ENCODE results near the gene WDR55. TPM values are rescaled to one million over a fixed set of nuclear protein-coding genes. Genes with fewer than 3 reads are reported as not detected.
"Not testable (repeated sequence)": the region's sequence is repeated elsewhere in the genome, so short reads cannot be mapped to it uniquely, and the experiment has no call there.

WDR55 gene
- total RNA-seq, 1 experiment from 2014 or later: 37.9 TPM

DNA sequence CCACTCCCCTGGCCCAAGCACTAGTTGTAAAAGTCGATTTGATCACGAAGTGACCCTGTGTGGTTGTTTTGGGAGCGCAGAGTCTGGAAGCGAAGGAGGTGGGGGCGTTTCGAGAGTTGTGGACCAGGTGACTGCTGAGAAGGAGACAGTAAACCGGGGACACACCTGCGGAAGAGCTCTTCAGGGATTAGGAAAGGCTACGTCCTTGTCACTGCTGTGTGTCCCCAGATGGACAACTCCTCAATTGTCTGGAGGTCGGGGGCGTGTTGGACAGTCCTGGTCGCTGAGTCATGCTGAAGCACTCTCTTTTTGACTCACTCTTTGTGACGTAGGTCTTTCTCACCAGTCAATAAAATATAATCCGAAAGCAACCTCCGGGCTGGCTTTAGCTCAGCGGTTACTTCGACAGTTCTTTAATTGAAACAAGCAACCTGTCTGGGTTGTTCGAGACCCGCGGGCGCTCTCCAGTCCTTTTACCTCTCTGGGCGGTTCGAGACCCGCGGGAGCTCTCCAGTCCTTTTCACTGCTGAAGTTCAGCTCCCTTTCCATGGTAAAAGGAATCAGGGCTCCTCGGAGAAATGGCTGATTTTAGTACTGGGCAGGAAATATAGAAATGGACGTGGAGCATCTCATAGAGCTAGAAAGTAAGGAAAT lies 46.3 kb downstream of the WDR55 start:
- Histone ChIP-seq H3K4me1 (replicated peaks; ENCODE audit: insufficient read depth) (peaks cover 5% of the 10 kb centered on the region), H3K4me3 (peak overlapping the region; percentile 71), H3K4me2 (peak overlapping the region; percentile 82), H3K9me2 (ENCODE audit: insufficient read depth) (no peaks in the 10 kb centered on the region), H3F3A (ENCODE audit: insufficient read depth, low read depth) (peaks cover 40% of the 10 kb centered on the region), H2AFZ (peak overlapping the region; percentile 72), H3K36me3 (ENCODE audit: low read depth) (peaks cover 6% of the 10 kb centered on the region; the same call in 1 of the 2 replicates), H4K20me1 (ENCODE audit: insufficient read depth) (no peaks in the 10 kb centered on the region), H3K9me3 (ENCODE audit: insufficient read depth, low read depth) (no peaks in the 10 kb centered on the region), H3K79me2 (ENCODE audit: low read depth) (no peaks in the 10 kb centered on the region), H3K27me3 (ENCODE audit: insufficient read depth, low read depth) (no peaks in the 10 kb centered on the region), H3K27ac (peak overlapping the region; percentile 94)
- peak; percentile 95 to 97 for DNase-seq
- TSS peak; percentile 61 for BruUV-seq (replicated peaks)
- CTCF ChIA-PET: interaction anchor here (0.5 to 1.0 kb wide), 3 partner anchors 8 to 11 kb away, joined by 3 to 6 read pairs (median 5); no protein-coding TSS in a partner anchor
- intact Hi-C loops (cut with micrococcal nuclease; ENCODE audit: unreplicated experiment): loop anchor here (1.0 kb wide), 2 partner anchors 8 to 20 kb away; partner anchors contain the start of genes HARS1 and HARS2
- no peak for TF ChIP-seq EZH2 (IDR thresholded peaks at IDR 0.05; ENCODE audit: low read depth)
- TF ChIP-seq, protein P1, sequence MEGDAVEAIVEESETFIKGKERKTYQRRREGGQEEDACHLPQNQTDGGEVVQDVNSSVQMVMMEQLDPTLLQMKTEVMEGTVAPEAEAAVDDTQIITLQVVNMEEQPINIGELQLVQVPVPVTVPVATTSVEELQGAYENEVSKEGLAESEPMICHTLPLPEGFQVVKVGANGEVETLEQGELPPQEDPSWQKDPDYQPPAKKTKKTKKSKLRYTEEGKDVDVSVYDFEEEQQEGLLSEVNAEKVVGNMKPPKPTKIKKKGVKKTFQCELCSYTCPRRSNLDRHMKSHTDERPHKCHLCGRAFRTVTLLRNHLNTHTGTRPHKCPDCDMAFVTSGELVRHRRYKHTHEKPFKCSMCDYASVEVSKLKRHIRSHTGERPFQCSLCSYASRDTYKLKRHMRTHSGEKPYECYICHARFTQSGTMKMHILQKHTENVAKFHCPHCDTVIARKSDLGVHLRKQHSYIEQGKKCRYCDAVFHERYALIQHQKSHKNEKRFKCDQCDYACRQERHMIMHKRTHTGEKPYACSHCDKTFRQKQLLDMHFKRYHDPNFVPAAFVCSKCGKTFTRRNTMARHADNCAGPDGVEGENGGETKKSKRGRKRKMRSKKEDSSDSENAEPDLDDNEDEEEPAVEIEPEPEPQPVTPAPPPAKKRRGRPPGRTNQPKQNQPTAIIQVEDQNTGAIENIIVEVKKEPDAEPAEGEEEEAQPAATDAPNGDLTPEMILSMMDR (conservative IDR thresholded peaks at IDR 0.05): no peak
- POLR2A ChIA-PET (ENCODE audit: unreplicated experiment): interaction anchor here (0.6 to 3.0 kb wide), 9 partner anchors 11 to 670 kb away, joined by 3 to 30 read pairs (median 4); partner anchors contain the start of genes IK and ZMAT2

- H3K79me2 ChIP-seq (ENCODE audit: low read depth): no peaks in the 10 kb centered on the region
- H3K36me3 ChIP-seq (ENCODE audit: low read depth): peaks cover 6% of the 10 kb centered on the region; the same call in 1 of the 2 replicates
- H3K9me3 ChIP-seq (ENCODE audit: insufficient read depth, low read depth): no peaks in the 10 kb centered on the region
- BruUV-seq (replicated peaks): no TSS peak
- no peak for DNase-seq
- H3K27me3 ChIP-seq (ENCODE audit: insufficient read depth, low read depth): no peaks in the 10 kb centered on the region
- H3K4me1 ChIP-seq (replicated peaks; ENCODE audit: insufficient read depth): peaks cover 5% of the 10 kb centered on the region
- TF ChIP-seq, protein P1 (conservative IDR thresholded peaks at IDR 0.05): no peak
- TF ChIP-seq EZH2 (IDR thresholded peaks at IDR 0.05; ENCODE audit: low read depth): no peak
- POLR2A ChIA-PET (ENCODE audit: unreplicated experiment): interaction anchor here (1.3 to 3.0 kb wide), 2 partner anchors 12 to 14 kb away, joined by 7 to 30 read pairs; partner anchors contain the start of gene ZMAT2
- no peaks in the 10 kb centered on the region for H3K9me2 ChIP-seq (ENCODE audit: insufficient read depth)
- peak overlapping the region; percentile 37; the same call in 1 of the 2 replicates for H3K4me3 ChIP-seq
- CTCF ChIA-PET: interaction anchor here (0.5 to 0.6 kb wide), 2 partner anchors 7 to 10 kb away, joined by 5 to 13 read pairs; no protein-coding TSS in a partner anchor
- peaks cover 34% of the 10 kb centered on the region for H3F3A ChIP-seq (ENCODE audit: insufficient read depth, low read depth)
- no peak overlapping the region for H2AFZ ChIP-seq
- H3K4me2 ChIP-seq: peak overlapping the region; percentile 82
- H4K20me1 ChIP-seq (ENCODE audit: insufficient read depth): no peaks in the 10 kb centered on the region
- peak overlapping the region; percentile 43 for H3K27ac ChIP-seq
- intact Hi-C loops (cut with micrococcal nuclease; ENCODE audit: unreplicated experiment): loop anchor here (1.0 kb wide), 1 partner anchor 8 kb away; no protein-coding TSS in a partner anchor
Observed at GRCh38 chr5:140711794-140712193, 47.1 kb downstream of the WDR55 start.

DNA sequence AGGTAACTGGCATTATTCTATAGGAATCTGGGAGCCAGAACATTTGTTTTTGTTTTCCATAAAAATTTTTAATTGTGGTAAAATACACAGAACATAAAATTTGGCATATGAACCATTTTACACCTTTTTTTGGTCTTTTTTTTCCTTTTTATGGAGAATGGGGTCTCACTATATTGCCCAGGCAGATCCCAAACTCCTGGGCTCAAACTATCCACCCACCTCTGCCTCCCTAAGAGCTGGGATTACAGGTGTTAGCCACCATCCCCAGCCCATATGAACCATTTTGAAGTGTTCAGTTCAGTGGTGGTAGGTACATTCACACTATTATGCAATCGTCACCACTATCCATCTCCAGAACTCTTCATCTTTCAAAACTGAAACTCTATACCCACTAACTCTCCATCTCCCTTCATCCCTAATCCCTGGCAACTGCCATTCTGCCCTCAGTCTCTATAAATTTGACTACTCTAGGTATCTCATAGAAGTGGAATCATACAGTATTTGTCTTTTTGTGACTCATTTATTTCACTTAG lies 48.9 kb downstream of the WDR55 start:
- intact Hi-C loops (cut with micrococcal nuclease; ENCODE audit: unreplicated experiment): no loop called here
- BruUV-seq (replicated peaks): no TSS peak
- Histone ChIP-seq H3K79me2 (ENCODE audit: low read depth) (no peaks in the 10 kb centered on the region), H3K36me3 (ENCODE audit: low read depth) (no peaks in the 10 kb centered on the region), H3K9me2 (ENCODE audit: insufficient read depth) (no peaks in the 10 kb centered on the region), H3K4me1 (replicated peaks; ENCODE audit: insufficient read depth) (peaks cover 10% of the 10 kb centered on the region), H3K4me2 (no peak overlapping the region), H3K27me3 (ENCODE audit: insufficient read depth, low read depth) (no peaks in the 10 kb centered on the region), H3F3A (ENCODE audit: insufficient read depth, low read depth) (peaks cover 35% of the 10 kb centered on the region), H3K27ac (no peak overlapping the region), H3K9me3 (ENCODE audit: insufficient read depth, low read depth) (no peaks in the 10 kb centered on the region), H3K4me3 (no peak overlapping the region), H4K20me1 (ENCODE audit: insufficient read depth) (no peaks in the 10 kb centered on the region), H2AFZ (no peak overlapping the region)
- POLR2A ChIA-PET (ENCODE audit: unreplicated experiment): no interaction called here
- DNase-seq: no peak
- TF ChIP-seq, protein P1 (conservative IDR thresholded peaks at IDR 0.05): no peak
- no peak for TF ChIP-seq EZH2 (IDR thresholded peaks at IDR 0.05; ENCODE audit: low read depth)
- CTCF ChIA-PET: no interaction called here

GRCh38 chr5:140716238-140716637 lies 51.5 kb downstream of the WDR55 start:
- Histone ChIP-seq H3F3A (ENCODE audit: insufficient read depth, low read depth) (peaks cover 26% of the 10 kb centered on the region), H3K4me1 (replicated peaks; ENCODE audit: insufficient read depth) (peaks cover 10% of the 10 kb centered on the region)
- H3K9me2 ChIP-seq (ENCODE audit: insufficient read depth); H3K27me3 ChIP-seq (ENCODE audit: insufficient read depth, low read depth); H3K4me3 ChIP-seq; POLR2A ChIA-PET (ENCODE audit: unreplicated experiment); BruUV-seq (replicated peaks); H3K9me3 ChIP-seq (ENCODE audit: insufficient read depth, low read depth); H3K27ac ChIP-seq; DNase-seq; H4K20me1 ChIP-seq (ENCODE audit: insufficient read depth); H3K79me2 ChIP-seq (ENCODE audit: low read depth); H3K36me3 ChIP-seq (ENCODE audit: low read depth); CTCF ChIA-PET; H2AFZ ChIP-seq; H3K4me2 ChIP-seq: not testable (repeated sequence)
- intact Hi-C loops (cut with micrococcal nuclease; ENCODE audit: unreplicated experiment): loop anchor here (5.0 kb wide), 2 partner anchors 369 to 474 kb away; partner anchors contain the start of gene HBEGF
